ENCODE results near the gene TSC1.

Gene TSC1

DNA sequence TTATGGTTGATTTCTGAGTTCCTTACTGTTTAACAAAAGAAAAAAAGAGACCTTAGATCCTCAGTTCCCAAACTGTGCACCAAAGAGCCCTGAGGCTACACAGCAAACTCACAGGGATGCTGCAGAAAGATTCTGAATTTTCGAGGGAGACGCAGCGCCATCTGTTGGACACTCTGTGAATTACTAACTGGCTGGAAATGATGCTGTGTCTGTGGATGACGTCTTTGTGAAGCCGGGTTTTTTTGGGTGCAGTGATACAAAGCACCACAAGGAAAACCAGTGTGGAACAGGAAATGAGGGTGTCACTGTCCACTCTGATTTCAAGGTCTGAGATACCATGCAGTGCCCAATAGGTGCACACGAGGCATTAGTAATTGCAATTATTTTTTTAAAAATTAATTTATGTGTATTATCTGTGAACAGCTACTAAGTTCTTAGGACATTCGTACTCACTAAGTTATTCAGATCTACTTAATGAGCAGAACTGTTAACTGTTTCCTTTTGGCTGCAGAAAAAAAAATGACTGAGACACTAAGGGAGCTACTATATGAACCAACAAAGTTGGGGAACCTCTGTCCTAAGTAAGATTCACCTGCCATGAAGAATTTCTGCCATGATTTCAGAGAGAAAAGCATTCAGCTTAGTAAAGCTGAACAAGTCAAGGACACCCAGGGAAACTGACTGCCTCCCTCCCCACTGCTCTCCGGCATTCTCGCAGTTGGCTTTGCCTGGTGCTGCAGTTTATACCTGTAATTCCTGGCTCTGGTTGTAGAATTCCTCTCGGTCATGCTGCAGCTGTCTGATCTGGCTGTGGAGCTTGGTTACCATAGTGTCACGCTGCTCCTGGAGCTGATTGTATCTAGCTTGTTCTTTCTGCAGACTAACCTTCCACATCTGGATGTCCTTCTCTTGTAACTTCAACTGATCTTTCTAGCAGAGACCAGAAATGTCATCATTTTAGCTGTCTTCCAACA, 42.3 kb downstream of the TSC1 start:
- Histone ChIP-seq H3K9me3 (ENCODE audit: control insufficient read depth in 1 of 2, low read length in 2 of 2) (no peaks in the 10 kb centered on the region), H3K4me3 (ENCODE audit: low read depth in 1 of 2, low read length in 2 of 2) (no peak overlapping the region), H3K27ac (ENCODE audit: low read length) (no peak overlapping the region), H3K36me3 (ENCODE audit: control insufficient read depth in 1 of 2, insufficient read depth in 2 of 2, low read length in 2 of 2) (peaks cover 74 to 82% of the 10 kb centered on the region in 2 donors), H3K4me1 (ENCODE audit: control insufficient read depth in 1 of 2, insufficient read depth in 2 of 2, low read length in 2 of 2) (no peaks in the 10 kb centered on the region), H3K27me3 (ENCODE audit: low read depth, low read length) (no peaks in the 10 kb centered on the region)

- H3K4me3 ChIP-seq (ENCODE audit: low read depth in 1 of 2, low read length in 2 of 2), result no peak overlapping the region
- H3K9me3 ChIP-seq (ENCODE audit: control insufficient read depth in 1 of 2, low read length in 2 of 2), result no peaks in the 10 kb centered on the region
- H3K4me1 ChIP-seq (ENCODE audit: control insufficient read depth in 1 of 2, insufficient read depth in 2 of 2, low read length in 2 of 2), result no peaks in the 10 kb centered on the region
- H3K27ac ChIP-seq (ENCODE audit: low read length), result no peak overlapping the region
- H3K36me3 ChIP-seq (ENCODE audit: control insufficient read depth in 1 of 2, insufficient read depth in 2 of 2, low read length in 2 of 2), result peaks cover 69 to 80% of the 10 kb centered on the region in 2 donors
- no peaks in the 10 kb centered on the region for H3K27me3 ChIP-seq (ENCODE audit: low read depth, low read length)
Observed at GRCh38 chr9:132898051-132898450, 46.4 kb downstream of the TSC1 start.

DNA sequence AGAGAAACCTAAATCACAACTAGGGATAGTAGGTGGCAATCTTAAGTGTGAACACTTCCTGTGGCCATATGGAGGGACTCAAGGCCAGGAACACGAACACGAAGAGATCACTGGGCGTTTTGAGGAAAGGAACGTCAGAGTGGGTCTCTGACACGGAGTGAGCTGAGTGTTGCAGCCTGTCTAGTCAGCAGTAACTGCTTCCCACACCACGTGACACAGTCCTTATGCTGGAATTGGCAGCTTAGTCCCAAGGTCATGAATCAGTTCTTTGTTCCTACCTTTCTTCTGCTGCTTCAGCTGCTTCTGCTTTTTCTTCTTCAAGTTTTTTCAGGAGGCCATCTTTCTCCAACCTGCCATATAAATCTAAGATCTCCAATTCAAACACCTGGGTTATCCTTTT, 47.5 kb downstream of the TSC1 start:
- no peak overlapping the region for H3K27ac ChIP-seq (ENCODE audit: low read length)
- no peak overlapping the region for H3K4me3 ChIP-seq (ENCODE audit: low read depth in 1 of 2, low read length in 2 of 2)
- peaks cover 68 to 84% of the 10 kb centered on the region in 2 donors for H3K36me3 ChIP-seq (ENCODE audit: control insufficient read depth in 1 of 2, insufficient read depth in 2 of 2, low read length in 2 of 2)

DNA sequence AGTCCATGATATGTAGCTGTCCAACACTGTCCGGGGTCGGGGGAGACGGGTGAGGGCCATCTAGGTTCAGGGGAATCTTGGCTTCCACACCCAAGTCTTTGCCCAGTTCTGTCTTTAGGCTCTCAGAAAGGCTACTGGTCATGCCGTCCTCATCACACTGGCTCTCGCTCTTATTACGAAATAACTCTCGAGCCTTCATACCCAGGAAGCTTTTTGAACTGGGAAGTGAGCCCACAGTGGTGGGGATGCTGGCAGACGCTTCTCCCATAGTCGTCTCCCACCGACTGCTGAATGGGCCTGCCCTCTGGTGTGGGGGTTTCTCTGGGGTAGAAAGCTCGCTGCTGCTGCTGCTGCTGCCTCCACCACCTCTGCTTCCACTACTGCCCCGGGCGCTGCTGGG, 48.2 kb downstream of the TSC1 start:
- Histone ChIP-seq H3K27me3 (ENCODE audit: low read depth, low read length) (no peaks in the 10 kb centered on the region), H3K4me3 (ENCODE audit: low read depth in 1 of 2, low read length in 2 of 2) (no peak overlapping the region), H3K27ac (ENCODE audit: low read length) (no peak overlapping the region), H3K9me3 (ENCODE audit: control insufficient read depth in 1 of 2, low read length in 2 of 2) (no peaks in the 10 kb centered on the region), H3K36me3 (ENCODE audit: control insufficient read depth in 1 of 2, insufficient read depth in 2 of 2, low read length in 2 of 2) (peaks cover 64 to 82% of the 10 kb centered on the region in 2 donors), H3K4me1 (ENCODE audit: control insufficient read depth in 1 of 2, insufficient read depth in 2 of 2, low read length in 2 of 2) (no peaks in the 10 kb centered on the region)

More for the DNA sequence above, 47.5 kb downstream of the TSC1 start:
- Histone ChIP-seq H3K4me1 (ENCODE audit: control insufficient read depth in 1 of 2, insufficient read depth in 2 of 2, low read length in 2 of 2) (no peaks in the 10 kb centered on the region), H3K27me3 (ENCODE audit: low read depth, low read length) (no peaks in the 10 kb centered on the region), H3K9me3 (ENCODE audit: control insufficient read depth in 1 of 2, low read length in 2 of 2) (no peaks in the 10 kb centered on the region)

- no peaks in the 10 kb centered on the region for H3K27me3 ChIP-seq (ENCODE audit: low read depth, low read length)
- peaks cover 52 to 71% of the 10 kb centered on the region in 2 donors for H3K36me3 ChIP-seq (ENCODE audit: control insufficient read depth in 1 of 2, insufficient read depth in 2 of 2, low read length in 2 of 2)
- H3K27ac ChIP-seq (ENCODE audit: low read length), result no peak overlapping the region
- no peaks in the 10 kb centered on the region for H3K4me1 ChIP-seq (ENCODE audit: control insufficient read depth in 1 of 2, insufficient read depth in 2 of 2, low read length in 2 of 2)
- H3K9me3 ChIP-seq (ENCODE audit: control insufficient read depth in 1 of 2, low read length in 2 of 2), result no peaks in the 10 kb centered on the region
- H3K4me3 ChIP-seq (ENCODE audit: low read depth in 1 of 2, low read length in 2 of 2), result no peak overlapping the region
Observed at GRCh38 chr9:132894862-132895835, 49.3 kb downstream of the TSC1 start.

DNA sequence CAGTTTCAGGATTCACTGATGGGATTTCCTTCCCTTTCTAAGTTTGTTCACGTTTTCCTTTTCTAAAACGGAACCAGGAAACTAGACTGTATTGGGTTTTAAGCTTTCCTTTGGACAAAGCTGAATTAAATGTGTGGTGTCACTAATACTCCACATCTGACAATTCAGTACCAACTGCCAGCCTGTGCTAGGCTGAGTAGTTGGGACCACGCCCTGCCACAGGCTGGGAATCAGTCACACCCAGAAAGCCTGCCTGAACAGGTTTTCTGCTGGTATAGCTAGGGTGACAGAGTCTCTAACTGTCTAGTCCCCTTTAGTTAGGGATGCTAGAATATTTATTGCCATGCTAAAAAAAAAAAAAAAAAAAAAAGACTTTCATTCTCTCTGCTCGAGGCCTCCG, 50.1 kb downstream of the TSC1 start:
- peaks cover 44 to 63% of the 10 kb centered on the region in 2 donors for H3K36me3 ChIP-seq (ENCODE audit: control insufficient read depth in 1 of 2, insufficient read depth in 2 of 2, low read length in 2 of 2)
- no peak overlapping the region for H3K4me3 ChIP-seq (ENCODE audit: low read depth in 1 of 2, low read length in 2 of 2)
- H3K4me1 ChIP-seq (ENCODE audit: control insufficient read depth in 1 of 2, insufficient read depth in 2 of 2, low read length in 2 of 2), result no peaks in the 10 kb centered on the region
- H3K27me3 ChIP-seq (ENCODE audit: low read depth, low read length), result no peaks in the 10 kb centered on the region
- no peak overlapping the region for H3K27ac ChIP-seq (ENCODE audit: low read length)
- H3K9me3 ChIP-seq (ENCODE audit: control insufficient read depth in 1 of 2, low read length in 2 of 2), result no peaks in the 10 kb centered on the region

DNA sequence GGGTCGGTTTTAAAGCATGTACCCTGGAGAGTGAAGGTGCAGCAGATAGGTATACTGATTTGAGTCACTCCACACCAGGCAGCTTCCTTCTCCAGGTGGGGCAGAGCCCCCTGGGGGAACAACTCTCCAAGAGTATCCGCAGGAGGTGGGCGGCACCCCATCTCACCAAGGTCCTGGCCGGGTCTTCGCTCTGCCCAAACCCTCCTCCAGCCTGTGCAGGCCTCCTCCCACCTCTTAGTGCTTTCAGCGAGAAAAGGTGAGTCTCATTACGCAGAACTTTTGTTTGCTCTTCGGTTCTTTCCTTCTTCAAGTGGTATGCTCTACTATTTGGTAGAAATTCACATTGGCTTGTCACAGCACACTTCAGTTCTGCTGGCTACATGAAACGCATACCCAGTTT, 52.0 kb downstream of the TSC1 start:
- Histone ChIP-seq H3K27ac (ENCODE audit: low read length) (no peak overlapping the region), H3K9me3 (ENCODE audit: control insufficient read depth in 1 of 2, low read length in 2 of 2) (no peaks in the 10 kb centered on the region), H3K4me1 (ENCODE audit: control insufficient read depth in 1 of 2, insufficient read depth in 2 of 2, low read length in 2 of 2) (no peaks in the 10 kb centered on the region)

DNA sequence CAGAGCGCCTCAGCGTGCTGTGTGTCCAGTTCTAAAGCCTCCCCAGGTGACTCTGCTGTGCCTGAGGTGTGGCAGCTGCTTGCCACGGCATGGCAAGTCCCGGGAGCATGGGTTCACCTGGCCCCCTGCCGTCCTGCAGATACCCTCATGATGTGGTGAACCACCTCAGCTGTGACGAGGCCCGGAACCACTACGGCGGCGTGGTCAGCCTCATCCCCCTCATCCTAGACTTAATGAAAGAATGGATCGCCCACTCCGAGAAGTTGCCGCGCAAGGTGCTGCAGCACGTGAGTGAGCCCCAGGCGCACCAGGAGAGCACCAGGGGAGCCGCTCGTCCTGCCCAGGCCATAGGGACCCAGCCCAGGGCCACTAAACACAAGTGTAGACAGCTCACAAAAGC, 56.3 kb downstream of the TSC1 start:
- Histone ChIP-seq H3K9me3 (ENCODE audit: control insufficient read depth in 1 of 2, low read length in 2 of 2) (no peaks in the 10 kb centered on the region), H3K36me3 (ENCODE audit: control insufficient read depth in 1 of 2, insufficient read depth in 2 of 2, low read length in 2 of 2) (peaks cover 13 to 32% of the 10 kb centered on the region in 2 donors)

More for the DNA sequence above, 52.0 kb downstream of the TSC1 start:
- Histone ChIP-seq H3K4me3 (ENCODE audit: low read depth in 1 of 2, low read length in 2 of 2) (no peak overlapping the region), H3K27me3 (ENCODE audit: low read depth, low read length) (no peaks in the 10 kb centered on the region), H3K36me3 (ENCODE audit: control insufficient read depth in 1 of 2, insufficient read depth in 2 of 2, low read length in 2 of 2) (peaks cover 36 to 51% of the 10 kb centered on the region in 2 donors)

DNA sequence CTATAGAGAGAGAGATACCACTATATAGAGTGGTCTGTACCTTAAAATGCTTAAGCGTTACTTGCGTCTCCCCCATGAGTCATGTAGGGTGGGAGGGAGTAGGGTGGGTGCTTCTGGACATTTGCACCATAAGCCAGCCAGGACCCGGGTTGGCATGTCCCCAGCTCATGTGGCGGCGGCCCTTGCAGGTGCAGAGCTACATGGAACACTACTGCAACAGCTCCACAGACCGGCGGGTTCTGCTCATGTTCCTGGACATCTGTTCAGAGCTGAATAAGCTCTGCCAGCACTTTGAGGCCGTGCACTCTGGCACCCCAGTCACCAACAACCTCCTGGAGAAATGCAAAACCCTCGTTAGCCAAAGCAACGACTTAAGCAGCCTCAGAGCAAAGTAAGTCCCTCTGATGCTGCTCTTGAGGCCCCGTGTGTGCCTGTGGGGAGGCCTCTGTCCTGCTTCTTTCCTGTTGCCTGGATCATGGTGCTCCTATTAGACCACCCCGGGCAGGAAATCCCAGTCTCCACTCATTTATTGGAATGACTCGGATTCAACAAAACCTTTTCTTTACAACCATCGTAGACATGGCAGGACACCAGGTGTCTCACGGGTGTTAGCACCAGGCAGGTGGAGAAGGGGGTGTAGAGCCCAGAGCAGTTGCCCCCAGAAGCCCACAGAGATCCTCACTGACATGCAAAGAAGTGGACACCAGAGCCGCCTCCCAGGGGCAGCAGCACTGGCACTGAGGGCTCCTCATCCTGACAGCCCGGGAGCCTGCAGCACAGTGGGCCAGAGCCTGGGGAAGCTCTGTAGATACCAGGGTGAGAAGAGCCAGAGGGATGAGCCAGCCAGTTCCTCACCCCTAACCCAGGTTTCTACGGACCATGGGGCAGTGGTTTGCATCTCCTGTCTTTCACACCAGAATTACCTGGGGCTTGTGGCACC, 57.0 kb downstream of the TSC1 start:
- H3K36me3 ChIP-seq (ENCODE audit: control insufficient read depth in 1 of 2, insufficient read depth in 2 of 2, low read length in 2 of 2), result peaks cover 6 to 25% of the 10 kb centered on the region in 2 donors
- H3K4me1 ChIP-seq (ENCODE audit: control insufficient read depth in 1 of 2, insufficient read depth in 2 of 2, low read length in 2 of 2), result no peaks in the 10 kb centered on the region
- no peaks in the 10 kb centered on the region for H3K9me3 ChIP-seq (ENCODE audit: control insufficient read depth in 1 of 2, low read length in 2 of 2)
- no peak overlapping the region for H3K27ac ChIP-seq (ENCODE audit: low read length)
- H3K4me3 ChIP-seq (ENCODE audit: low read depth in 1 of 2, low read length in 2 of 2), result no peak overlapping the region
- H3K27me3 ChIP-seq (ENCODE audit: low read depth, low read length), result no peaks in the 10 kb centered on the region

More for the DNA sequence above, 56.3 kb downstream of the TSC1 start:
- H3K27me3 ChIP-seq (ENCODE audit: low read depth, low read length), result no peaks in the 10 kb centered on the region
- H3K4me1 ChIP-seq (ENCODE audit: control insufficient read depth in 1 of 2, insufficient read depth in 2 of 2, low read length in 2 of 2), result no peaks in the 10 kb centered on the region
- H3K4me3 ChIP-seq (ENCODE audit: low read depth in 1 of 2, low read length in 2 of 2), result no peak overlapping the region
- no peak overlapping the region for H3K27ac ChIP-seq (ENCODE audit: low read length)

DNA sequence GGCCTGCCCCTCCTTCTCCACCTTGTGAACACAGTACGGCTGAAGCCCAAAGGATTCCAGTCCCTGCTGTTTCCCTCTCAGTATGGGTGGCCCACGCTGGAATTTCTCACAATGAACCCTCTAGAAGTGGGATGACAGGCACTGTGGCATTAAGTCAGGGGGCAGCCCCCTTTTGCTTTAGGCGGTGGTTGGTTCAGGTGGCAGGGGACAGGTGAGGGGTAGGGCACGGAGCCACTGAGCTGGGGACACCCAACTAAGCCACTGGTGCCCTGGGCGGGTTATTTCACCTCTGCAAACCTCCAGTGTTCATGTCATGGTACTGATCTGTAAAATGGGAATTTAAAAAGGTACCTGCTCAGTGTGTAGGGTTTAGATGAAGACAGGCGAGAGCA, 58.1 kb downstream of the TSC1 start:
- Histone ChIP-seq H3K4me1 (ENCODE audit: control insufficient read depth in 1 of 2, insufficient read depth in 2 of 2, low read length in 2 of 2) (no peaks in the 10 kb centered on the region), H3K9me3 (ENCODE audit: control insufficient read depth in 1 of 2, low read length in 2 of 2) (no peaks in the 10 kb centered on the region), H3K36me3 (ENCODE audit: control insufficient read depth in 1 of 2, insufficient read depth in 2 of 2, low read length in 2 of 2) (peaks cover 4 to 21% of the 10 kb centered on the region in 2 donors), H3K27ac (ENCODE audit: low read length) (no peak overlapping the region), H3K27me3 (ENCODE audit: low read depth, low read length) (no peaks in the 10 kb centered on the region), H3K4me3 (ENCODE audit: low read depth in 1 of 2, low read length in 2 of 2) (no peak overlapping the region)

Measured in muscle layer of duodenum (tissue), 2 donors.